HEK293T (cell line): Measurements from ENCODE around the gene TTC28.

Experiments used
- ARNT ChIP-seq: fragments of 450-650 bp; IDR thresholded peaks from 2 replicates; pipeline ENCODE4 v1.6.1; 2017; ENCODE audit warnings: mild to moderate bottlenecking
- BHLHE40 ChIP-seq: fragments of 450-650 bp; IDR thresholded peaks from 2 replicates; pipeline ENCODE4 v1.6.1; 2016; ENCODE audit warnings: mild to moderate bottlenecking, moderate library complexity, borderline replicate concordance
- CTBP1 ChIP-seq: fragments of 450-650 bp; IDR thresholded peaks from 2 replicates; pipeline ENCODE4 v1.6.1; 2016; ENCODE audit warnings: borderline replicate concordance
- FOXA1 ChIP-seq: fragments of 450-650 bp; IDR thresholded peaks from 2 replicates; pipeline ENCODE4 v1.6.1; 2016; ENCODE audit warnings: mild to moderate bottlenecking
- FOXK2 ChIP-seq: fragments of 450-650 bp; IDR thresholded peaks from 2 replicates; pipeline ENCODE4 v1.6.1; 2016; ENCODE audit warnings: mild to moderate bottlenecking
- L3MBTL2 ChIP-seq: fragments of 450-650 bp; conservative IDR thresholded peaks from 2 replicates; pipeline ENCODE4 v1.6.1; 2016; ENCODE audit warnings: mild to moderate bottlenecking
- LEF1 ChIP-seq: fragments of 450-650 bp; IDR thresholded peaks from 2 replicates; pipeline ENCODE4 v1.6.1; 2017; ENCODE audit warnings: mild to moderate bottlenecking, borderline replicate concordance
- NFRKB ChIP-seq: fragments of 450-650 bp; IDR thresholded peaks from 2 replicates; pipeline ENCODE4 v1.6.1; 2016; ENCODE audit warnings: mild to moderate bottlenecking, moderate library complexity
- PKNOX1 ChIP-seq: fragments of 450-650 bp; IDR thresholded peaks from 2 replicates; pipeline ENCODE4 v1.6.1; 2016
- SP1 ChIP-seq: fragments of 450-650 bp; IDR thresholded peaks from 2 replicates; pipeline ENCODE4 v1.6.1; 2017
- SUZ12 ChIP-seq: fragments of 450-650 bp; IDR thresholded peaks from 2 replicates; pipeline ENCODE4 v1.6.1; 2016; ENCODE audit warnings: mild to moderate bottlenecking
- TARDBP ChIP-seq: fragments of 450-650 bp; IDR thresholded peaks from 2 replicates; pipeline ENCODE4 v1.6.1; 2016
- ZNF384 ChIP-seq: fragments of 450-650 bp; IDR thresholded peaks from 2 replicates; pipeline ENCODE4 v1.6.1; 2016

GRCh38 chr22:28000361-28000760 is 679.3 kb downstream of the TTC28 start:
- TF ChIP-seq ZNF384 (no peak), SUZ12 (no peak), FOXA1 (no peak), L3MBTL2 (no peak), CTBP1 (no peak), NFRKB (no peak), BHLHE40 (no peak), TARDBP (no peak), LEF1 (no peak), PKNOX1 (no peak), ARNT (no peak), FOXK2 (no peak), SP1 (no peak)
